Dedifferentiated amniotic fluid mesenchymal stem cell (primary cell): ENCODE results near the gene NCAPH2.
A peak's percentile ranks its signal among the peaks of the same experiment; 100 is the strongest.
"Not testable (repeated sequence)": the region's sequence is repeated elsewhere in the genome, so short reads cannot be mapped to it uniquely, and the experiment has no call there.

Source experiments
- DNase-seq: peaks from one replicate; pipeline ENCODE4 v3.0.0-alpha.2; 2016; ENCODE audit errors: extremely low spot score

The NCAPH2 gene

DNA sequence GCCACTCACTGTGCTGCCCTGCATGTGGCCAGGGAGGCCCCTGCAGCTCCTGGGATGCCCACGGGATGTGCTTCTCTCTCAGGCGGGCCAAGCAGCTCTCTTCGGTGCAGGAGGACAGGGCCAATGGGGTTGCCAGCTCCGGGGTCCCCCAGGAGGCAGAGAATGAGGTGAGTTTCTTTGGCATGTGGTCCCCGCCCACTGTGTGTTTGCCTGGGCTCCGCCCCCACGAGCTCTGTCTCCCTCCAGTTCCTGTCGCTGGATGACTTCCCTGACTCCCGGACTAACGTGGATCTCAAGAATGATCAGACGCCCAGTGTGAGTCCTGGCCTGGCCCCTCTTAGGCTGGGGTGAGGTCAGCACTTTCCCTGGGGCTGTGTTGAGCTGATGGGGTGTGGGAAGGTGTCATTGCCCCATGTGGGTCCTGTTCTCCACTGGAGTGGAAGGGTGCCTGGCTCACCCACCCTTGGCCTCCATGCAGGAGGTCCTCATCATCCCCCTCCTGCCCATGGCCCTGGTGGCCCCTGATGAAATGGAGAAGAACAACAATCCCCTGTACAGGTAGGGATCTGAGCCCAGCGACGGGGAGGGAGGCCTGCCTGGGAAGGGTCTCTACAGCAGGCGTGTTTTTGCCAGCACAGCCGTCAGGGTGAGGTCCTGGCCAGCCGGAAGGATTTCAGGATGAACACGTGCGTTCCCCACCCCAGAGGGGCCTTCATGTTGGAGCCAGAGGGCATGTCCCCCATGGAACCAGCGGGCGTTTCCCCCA lies 9.7 kb downstream of the NCAPH2 start:
- DNase-seq = no peak

DNA sequence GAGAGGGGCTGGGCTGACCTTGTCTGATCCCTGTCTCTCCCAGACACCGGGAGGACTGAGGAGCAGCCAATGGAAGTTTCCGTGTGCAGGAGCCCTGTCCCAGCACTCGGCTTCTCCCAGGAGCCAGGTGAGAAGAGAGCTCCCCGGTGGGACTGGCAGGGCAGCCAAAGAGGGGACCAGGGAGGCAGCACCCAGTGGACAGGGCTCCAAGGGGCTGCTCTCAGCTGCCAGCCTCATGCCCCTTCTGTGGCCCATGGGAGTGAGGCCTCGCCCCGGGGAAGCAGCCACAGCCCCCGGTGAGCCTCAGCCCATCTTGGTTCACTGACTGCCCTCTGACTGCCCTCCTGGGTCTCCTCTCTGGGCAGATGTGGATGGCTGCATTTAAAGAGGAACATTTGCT lies 10.6 kb downstream of the NCAPH2 start:
- no peak for DNase-seq

DNA sequence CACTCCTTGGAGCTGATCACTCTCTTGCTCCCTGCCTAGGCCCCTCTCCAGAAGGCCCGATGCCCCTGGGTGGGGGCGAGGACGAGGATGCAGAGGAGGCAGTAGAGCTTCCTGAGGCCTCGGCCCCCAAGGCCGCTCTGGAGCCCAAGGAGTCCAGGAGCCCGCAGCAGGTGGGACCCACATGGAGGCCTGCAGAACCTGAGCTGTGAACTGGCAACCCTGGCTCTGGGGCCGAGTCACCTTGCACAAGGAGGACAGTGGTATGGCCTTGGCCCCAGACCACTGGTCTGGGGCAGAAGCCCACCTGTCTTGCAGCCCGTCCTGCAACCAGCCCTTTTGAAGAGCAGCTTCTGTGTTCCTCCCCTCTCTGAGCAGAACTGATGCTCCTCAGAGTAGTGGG lies 11.1 kb downstream of the NCAPH2 start:
- DNase-seq = no peak

DNA sequence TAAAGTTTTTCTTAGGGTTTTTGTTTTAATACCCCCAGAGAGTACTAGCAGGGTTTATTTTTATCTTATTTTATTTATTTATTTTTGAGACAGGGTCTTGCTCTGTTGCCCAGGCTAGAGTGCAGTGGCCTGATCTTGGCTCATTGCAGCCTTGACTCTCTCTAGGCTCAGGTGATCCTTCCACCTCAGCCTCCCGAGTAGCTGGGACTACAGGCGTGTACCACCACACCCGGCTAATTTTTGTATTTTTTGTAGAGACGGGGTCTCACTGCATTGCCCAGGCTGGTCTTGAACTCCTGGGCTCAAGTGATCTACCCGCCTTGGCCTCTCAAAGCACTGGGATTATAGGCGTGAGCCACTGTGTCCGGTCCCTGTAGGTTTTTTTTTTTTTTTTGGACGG lies 12.2 kb downstream of the NCAPH2 start:
- not testable (repeated sequence) for DNase-seq

DNA sequence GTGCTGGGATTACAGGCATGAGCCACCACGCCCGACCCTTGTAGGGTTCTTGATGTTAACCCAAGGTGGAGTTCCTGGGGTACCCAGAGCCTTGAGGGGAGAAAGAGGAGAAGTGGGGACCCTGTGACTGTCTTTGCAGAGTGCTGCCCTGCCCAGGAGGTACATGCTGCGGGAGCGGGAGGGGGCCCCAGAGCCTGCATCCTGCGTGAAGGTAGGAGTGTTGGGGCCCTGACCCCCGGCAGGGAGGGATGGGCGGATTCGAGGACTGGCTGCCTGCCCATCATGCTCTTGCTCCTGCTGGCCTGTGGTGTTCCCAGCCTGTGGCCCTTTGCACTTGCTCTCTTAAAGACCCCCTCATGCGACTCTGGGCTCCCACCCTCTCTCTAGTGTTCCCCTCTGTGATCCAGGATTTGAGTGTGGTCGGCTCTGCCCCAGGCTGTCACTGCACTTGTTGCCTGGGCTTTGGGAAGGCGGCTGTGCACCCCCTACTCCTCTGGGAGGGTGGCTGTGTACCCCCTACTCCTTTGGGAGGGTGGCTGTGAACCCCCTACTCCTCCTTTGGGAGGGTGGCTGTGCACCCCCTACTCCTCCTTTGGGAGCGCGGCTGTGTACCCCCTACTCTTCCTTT lies 12.9 kb downstream of the NCAPH2 start:
- no peak for DNase-seq

DNA sequence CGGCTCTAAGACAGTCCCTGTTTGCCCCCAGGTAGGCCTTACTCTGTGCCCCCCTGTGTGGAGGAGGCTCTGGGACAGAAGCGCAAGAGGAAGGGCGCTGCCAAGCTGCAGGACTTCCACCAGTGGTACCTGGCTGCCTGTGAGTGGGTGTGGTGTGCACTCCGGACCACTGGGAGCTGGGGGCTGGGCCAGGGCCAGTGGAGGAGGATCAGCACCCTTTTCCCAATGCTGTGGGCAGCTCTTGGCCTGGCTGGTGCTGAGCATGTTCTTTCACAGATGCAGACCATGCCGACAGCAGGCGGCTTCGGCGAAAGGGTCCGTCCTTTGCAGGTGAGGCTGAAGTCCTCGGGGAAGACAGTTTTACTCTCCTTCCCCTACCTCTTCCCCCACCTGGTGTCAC lies 13.7 kb downstream of the NCAPH2 start:
- no peak for DNase-seq

DNA sequence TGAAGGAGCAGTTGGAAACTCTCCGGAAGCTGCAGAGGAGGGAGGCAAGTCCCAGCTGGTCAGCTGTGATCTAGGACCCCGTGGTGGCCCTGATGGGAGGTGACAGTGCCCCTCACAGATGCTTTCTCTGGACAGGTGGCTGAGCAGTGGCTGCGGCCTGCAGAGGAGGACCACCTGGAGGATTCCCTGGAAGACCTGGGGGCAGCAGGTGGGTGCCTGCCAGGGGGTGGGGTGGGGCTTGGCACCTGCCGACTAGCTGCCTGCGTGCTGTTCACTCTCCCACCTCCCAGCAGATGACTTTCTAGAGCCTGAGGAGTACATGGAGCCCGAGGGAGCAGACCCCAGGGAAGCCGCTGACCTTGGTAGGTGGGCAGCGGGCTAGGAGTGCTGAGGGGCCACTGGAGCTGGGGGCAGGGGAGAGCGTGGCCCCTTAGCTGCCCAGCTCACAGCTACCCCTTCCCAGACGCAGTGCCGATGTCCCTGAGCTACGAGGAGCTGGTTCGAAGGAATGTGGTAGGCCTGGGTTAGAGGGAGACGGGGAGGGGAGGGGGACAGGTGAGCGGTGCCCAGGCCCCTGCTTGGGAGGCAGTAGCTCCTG lies 14.3 kb downstream of the NCAPH2 start:
- no peak for DNase-seq

DNA sequence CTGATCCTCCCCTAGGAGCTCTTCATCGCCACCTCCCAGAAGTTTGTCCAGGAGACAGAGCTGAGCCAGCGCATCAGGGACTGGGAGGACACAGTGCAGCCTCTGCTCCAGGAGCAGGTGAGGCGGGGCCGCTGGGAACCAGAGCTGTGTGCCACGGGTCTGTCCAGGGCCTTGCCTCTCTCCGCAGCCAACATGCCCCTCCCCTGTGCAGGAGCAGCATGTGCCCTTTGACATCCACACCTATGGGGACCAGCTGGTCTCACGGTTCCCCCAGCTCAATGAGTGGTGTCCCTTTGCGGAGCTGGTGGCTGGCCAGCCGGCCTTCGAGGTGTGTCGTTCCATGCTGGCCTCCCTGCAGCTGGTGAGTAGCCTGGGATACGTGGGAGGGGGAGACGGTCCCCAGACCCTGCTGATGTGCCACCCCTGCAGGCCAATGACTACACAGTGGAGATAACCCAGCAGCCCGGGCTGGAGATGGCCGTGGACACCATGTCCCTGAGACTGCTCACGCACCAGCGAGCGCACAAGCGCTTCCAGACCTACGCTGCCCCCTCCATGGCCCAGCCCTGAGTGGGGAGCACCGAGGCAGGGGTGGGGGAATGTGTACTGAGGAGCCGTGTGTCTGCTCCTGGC lies 14.9 kb downstream of the NCAPH2 start:
- DNase-seq = no peak

DNA sequence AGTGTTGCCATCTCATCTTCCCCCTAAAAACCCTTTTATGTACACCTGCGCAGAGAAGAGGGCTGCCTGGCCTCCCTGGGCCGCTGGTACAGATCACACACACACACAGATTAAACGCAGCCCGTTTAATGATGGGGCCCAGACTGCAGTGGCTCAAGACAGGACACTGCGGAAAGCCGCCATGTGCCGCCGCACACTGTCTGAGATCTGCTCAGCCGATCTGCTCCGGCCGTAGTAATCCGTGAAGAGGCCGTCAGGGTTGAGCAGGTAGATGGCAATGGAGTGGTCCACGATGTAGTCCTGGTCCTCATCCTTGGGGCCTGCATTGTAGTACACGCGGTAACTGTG lies 15.4 kb downstream of the NCAPH2 start:
- no peak for DNase-seq

DNA sequence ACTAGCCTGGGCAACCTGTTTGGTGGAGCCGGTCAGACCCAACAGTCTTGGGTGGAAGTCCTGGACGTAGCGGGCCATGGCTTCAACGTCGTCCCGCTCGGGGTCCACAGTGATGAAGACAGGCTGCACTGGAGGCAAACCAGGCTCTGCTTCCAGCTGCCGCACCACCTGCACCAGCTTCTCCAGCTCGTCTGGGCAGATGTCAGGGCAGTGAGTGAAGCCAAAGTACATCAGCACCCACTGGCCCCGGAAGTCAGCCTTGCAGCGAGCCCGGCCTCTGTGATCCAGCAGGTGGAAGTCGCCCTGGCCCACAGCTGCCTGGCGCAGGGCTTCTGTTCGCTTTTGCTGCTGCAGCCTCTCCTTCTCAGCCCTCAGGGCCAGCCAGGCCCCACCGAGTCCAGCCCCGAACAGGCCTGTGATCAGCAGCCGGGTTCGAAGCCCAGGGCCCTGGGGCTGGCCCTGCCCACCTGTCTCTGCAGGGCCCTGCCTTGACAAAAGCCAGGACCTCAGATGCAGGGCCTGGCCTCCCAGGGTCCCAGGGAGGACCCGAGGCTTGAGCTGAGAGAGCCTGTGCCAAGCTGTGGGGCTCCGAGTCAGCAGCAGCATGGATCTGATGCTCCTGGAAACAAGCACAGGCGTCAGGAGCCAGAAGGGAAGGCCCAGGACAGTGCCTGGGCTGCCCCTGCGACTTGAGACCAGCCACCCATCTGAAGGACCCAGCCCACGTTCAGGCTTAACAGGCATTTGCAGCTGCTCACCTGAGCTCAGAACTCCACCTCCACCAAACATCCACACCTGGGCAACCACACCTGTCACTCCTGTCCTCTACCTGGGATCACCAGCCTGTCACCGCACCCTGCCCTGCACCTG lies 16.0 kb downstream of the NCAPH2 start:
- DNase-seq = no peak

DNA sequence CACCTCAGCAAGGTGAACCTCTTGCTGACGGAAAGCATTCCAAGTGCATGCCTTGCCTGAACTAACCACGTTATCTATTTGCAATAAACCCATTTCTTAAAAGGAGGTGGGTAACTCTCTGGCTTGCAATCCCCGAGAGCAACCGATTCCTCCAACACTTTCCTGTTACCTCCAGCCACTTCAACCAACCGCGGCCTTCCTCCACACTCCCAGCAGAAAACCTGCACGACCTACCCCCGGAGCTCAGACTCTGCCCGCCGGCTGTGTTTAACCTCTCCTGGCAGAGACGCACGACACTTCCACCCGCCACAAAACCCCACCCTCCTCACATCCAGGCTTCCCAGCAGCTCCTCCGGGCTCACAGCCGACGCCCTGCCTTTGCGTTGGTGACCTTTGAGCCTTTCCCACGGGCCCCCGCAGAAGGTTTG lies 16.7 kb downstream of the NCAPH2 start:
- DNase-seq = no peak

DNA sequence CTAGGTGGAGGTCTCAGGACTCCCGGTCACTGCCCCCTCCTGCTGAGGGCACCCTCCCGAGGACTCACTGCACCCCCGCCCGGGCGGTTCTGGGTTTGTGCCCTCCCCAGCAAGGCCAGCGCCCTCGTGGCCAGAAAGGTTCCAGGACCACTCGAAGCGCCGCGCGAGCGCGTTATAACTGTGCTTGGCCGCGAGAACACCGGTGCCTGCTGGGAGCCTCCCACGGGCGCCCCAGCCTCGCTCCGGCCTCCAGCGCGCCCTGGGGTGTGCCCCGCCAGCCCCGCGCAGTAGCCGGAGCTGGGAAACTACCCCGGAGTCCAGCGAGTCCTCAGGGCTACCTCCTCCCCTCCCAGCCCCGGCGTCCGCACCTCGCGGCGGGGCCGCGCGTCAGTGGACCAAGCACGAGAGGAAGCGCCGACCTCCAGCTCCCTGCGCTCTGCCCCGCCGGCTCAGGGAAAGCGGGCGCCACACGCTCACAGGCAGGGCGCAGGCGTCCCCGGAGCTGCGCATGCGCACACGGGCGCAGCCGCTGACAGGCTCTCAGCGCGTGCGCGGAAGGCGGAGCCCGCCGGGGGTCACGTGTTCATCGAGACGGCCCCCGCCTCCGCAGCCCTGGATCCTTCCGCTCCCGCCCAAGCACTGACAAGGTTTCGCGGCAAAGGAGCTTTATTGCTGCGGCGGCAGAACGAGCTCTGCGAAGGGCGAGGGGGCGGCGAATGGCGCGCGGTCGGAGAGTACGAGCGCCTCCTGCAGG lies 17.3 kb downstream of the NCAPH2 start, which contains the start of gene SCO2:
SCO2 (minus strand) TSS at position 495 of the 754 bp plus-strand sequence. CDS start 1,187 bp downstream, outside the sequence.
- DNase-seq = peak; percentile 95

DNA sequence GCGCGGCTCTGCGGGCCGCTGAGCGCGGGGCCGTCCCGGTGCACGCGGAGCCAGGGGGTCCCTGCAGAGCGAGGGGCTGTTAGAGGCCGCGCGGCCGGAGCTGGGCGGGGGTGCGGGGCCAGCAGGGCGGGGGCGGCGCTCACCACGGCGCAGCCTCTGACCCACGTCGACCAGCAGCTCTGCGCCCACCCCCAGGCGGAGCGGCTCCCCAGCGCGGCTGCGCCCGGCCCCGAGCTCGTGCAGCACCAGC lies 17.8 kb downstream of the NCAPH2 start:
- DNase-seq = no peak

DNA sequence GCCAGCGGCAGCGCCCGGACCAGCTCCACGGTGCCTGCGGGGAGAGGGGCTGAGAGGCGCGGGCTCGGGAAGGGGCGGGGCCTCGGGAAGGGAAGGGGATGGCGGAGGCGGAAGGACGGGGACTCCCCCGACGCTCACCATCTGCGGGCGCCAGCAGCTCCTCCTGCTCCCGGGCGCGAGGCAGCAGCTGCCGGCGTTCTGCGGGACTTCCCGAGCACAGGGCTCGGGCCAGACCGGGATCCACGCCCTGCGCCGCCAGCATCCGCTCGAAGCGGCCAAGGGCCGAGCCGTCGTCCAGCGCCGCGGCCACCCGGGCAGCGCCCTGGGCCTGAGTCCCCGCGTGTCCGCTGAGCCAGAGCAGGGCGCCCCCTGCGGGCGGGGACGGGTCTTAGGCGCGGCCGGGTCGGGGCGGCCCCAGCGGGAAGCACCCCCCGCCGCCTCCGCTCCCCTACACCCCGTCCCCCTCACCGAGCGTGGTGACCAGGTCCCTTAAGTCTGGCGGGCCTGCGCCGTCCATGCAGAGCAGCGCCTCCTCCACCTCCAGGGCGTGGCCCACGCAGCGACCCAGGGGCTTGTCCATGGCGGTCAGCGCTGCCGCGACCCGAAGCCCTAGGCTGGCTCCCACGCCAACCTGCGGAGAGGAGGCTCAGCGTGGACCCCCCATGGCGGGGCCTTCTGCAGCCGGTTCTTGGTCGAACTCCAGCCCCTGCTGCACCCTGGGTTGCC lies 18.2 kb downstream of the NCAPH2 start:
- DNase-seq = peak; percentile 60

DNA sequence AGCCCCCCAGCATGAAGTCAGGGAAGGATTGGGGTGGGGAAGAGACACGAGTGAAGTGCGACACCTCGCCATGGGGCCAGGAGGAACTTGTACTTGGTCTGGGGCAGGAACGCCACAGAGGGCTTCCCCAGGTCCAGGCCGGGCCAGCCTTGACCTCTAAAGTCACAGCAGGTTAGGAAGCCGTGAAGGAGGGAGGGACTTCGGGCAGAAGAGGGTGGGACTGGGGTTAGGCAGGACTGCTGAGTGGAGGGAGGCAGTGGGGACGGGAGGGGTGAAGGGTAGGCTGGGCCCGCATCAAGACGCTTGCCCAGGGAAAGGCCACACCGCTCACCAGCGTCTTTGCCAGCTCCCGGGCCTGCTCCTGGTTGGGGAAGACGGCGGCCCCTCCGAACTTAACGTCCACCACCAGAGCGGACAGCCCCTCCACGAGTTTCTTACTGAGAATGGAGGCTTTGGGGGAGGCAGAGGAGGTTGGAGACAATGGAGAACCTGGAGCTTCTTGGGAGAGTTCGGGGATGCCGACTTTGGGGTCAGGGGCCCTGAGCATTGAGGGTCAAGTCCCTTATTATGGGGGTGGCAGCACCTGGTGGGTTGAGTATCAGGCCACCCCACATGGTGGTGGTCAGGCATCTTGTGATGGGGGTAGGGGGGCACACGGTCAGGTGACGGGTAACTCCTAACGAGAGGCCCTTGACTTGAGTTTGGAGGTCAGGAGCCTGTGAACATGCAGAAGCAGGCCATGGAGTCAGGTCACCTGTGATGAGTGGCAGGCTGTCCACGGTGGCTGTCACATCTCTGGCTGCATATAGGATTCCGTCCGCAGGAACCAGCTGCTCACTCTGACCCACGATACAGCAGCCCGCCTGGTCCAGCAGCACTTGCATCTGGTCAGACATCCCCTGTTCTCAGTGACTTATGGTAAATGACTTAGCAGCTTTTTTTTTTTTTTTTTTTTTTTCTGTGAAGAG lies 19.1 kb downstream of the NCAPH2 start:
- no peak for DNase-seq

DNA sequence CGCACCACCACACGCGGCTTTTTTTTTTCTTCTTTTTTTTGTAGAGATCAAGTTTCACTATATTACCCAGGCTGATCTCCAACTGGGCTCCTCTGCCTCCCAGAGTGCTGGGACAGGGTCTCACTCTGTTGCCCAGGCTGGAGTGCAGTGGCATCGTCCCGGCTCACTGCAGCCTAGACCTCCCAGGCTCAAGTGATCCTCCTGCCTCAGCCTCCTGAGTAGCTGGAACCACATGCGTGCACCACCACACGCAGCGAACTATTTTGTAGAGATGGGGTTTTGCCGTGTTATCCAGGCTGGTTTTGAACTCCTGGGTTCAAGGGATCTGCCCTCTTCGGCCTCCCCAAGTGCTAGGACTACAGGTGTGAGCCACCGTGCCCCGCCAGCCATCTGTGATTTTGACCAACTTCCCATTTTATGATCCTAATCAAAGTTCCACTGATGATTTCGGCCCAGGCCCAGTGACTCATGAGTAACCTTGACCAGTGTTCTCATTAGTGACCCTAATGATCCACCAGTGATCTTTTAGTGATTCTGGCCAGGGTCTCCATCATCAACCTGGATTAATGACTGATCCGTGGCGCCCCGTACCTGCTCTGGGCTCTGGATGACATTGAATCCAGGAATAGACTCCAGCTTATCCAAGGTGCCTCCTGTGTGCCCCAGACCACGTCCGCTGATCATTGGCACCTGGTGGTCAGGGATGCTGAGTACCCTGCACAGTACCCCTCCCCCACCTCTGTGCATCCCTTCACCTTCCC lies 20.1 kb downstream of the NCAPH2 start:
- DNase-seq = no peak

DNA sequence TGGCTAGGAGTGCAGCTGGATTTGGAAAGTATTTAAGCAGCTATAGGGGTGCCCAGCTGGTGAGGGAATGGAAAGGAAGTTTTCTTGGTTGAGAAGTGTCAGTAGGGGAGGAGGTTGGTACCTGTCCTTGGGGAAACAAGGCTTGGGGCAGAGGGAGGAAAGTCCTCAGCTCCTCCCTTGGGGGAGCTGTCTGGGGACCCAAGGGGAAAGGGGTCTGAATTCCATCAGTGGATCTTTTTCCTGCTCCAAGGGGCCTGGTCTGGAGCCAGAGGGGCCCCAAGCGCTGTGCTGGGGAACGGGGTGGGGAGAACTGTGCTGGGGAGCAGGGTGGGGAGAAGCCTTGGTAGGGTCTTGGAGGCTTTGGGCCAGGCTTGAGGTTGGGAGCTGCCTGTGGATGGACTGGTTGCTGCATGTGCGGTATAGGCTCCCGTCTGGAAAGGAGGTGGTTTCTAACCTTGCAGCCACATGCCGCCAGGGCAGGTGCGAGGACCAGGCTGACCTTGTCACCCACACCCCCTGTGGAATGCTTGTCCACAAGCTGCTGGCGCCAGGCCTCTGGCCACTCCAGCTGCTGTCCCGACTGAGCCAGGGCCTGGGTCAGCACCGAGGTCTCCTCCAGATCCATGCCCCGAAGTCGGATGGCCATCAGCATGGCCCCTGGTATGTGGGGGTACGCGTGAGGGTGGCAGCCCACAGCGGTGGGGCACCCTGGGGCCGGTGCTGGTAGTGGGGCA lies 20.8 kb downstream of the NCAPH2 start:
- DNase-seq = no peak

DNA sequence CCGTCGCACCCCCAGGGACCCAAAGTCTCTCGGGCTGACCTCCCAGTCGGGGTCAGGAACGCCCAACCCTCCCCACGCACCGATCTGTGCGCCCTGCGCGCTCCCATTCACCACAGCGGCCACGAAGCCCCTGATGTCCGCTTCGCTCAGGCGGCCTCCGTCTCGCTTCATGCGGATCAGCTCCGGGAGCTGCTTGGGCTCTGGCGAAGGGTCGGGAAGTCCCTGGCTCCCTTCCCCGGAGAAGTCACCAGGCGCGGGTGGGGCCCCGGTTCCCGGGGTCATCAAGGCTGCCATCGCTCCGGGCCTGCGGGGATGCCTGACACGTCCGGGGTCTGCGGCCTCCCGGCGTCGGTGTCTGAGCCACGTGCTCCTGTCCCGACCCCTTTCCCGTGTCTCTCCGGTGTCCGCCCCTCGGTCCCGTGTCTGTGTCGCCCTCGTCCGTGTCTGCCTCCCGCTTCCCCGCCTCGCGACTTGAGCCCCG lies 21.4 kb downstream of the NCAPH2 start:
- no peak for DNase-seq
